CD4-positive, alpha-beta T cell (primary cell): ENCODE data around the gene PATE4. TPM values are rescaled to one million over a fixed set of nuclear protein-coding genes. Genes with fewer than 3 reads are reported as not detected.

Experiments
- ATAC-seq: fragments of 200-7000 bp; cut with Tn5 transposase; one replicate; pipeline ENCODE4 v1.10.0; 2022; ENCODE audit warnings: mild to moderate bottlenecking; ENCODE audit not compliant: poor library complexity
- CTCF ChIA-PET: fragments of 350-600 bp; sonication (Branson Sonifier 250); formaldehyde crosslinking; loops from one replicate; lab custom pipeline; 2021; ENCODE audit warnings: antibody characterized with exemption, inconsistent platforms; lab: Charles Lee
- POLR2A ChIA-PET: fragments of 350-600 bp; sonication (Branson Sonifier 250); formaldehyde crosslinking; loops from one replicate; lab custom pipeline; 2021; ENCODE audit warnings: antibody characterized with exemption, inconsistent platforms; lab: Charles Lee
- DNase-seq, 14 experiments: peaks; one replicate each; pipeline ENCODE4 v3.0.0-alpha.2; 2013 to 2020; ENCODE audit warnings: mixed read lengths in 2 of 14
- H3K27ac ChIP-seq, 2 donors: one replicate each; pipeline versions ENCODE4 v1.5.1 to v1.7.0; 2013; ENCODE audit warnings: low read length in 2 of 2, low read depth in 1 of 2, mild to moderate bottlenecking in 1 of 2
- H3K27me3 ChIP-seq, 2 experiments: 1 replicate in 1 of 2; 2 replicates in 1 of 2; pipeline versions ENCODE4 v1.6.1 to v1.7.0; 2013; ENCODE audit warnings: low read length in 2 of 2, control low read depth in 1 of 2, mild to moderate bottlenecking in 1 of 2, moderate library complexity in 1 of 2; ENCODE audit not compliant: insufficient read depth in 2 of 2, control insufficient read depth in 1 of 2
- H3K36me3 ChIP-seq: one replicate; pipeline ENCODE4 v1.6.1; 2013; ENCODE audit warnings: low read length, control low read depth; ENCODE audit not compliant: insufficient read depth
- H3K4me1 ChIP-seq: one replicate; pipeline ENCODE4 v1.6.1; 2013; ENCODE audit warnings: low read length, control low read depth; ENCODE audit not compliant: insufficient read depth
- H3K4me3 ChIP-seq: one replicate; pipeline ENCODE4 v1.5.1; 2013; ENCODE audit warnings: mild to moderate bottlenecking, low read length, moderate library complexity
- H3K9me3 ChIP-seq, 2 experiments: 1 replicate in 1 of 2; 2 replicates in 1 of 2; pipeline versions ENCODE4 v1.6.1 to v1.7.0; 2013; ENCODE audit warnings: low read length in 2 of 2, mild to moderate bottlenecking in 2 of 2, control low read depth in 1 of 2, moderate library complexity in 1 of 2; ENCODE audit not compliant: control insufficient read depth in 1 of 2, insufficient read depth in 1 of 2
- H3K27ac Mint-ChIP-seq: one replicate; pipeline ENCODE4 v1.8.0; 2020; ENCODE audit warnings: mixed read lengths
- H3K27me3 Mint-ChIP-seq: one replicate; pipeline ENCODE4 v1.8.0; 2021; ENCODE audit warnings: mixed read lengths
- H3K36me3 Mint-ChIP-seq: one replicate; pipeline ENCODE4 v1.8.0; 2021; ENCODE audit warnings: low read depth, mixed read lengths
- H3K4me1 Mint-ChIP-seq: one replicate; pipeline ENCODE4 v1.8.0; 2021; ENCODE audit warnings: low read depth, mixed read lengths
- H3K4me3 Mint-ChIP-seq: one replicate; pipeline ENCODE4 v1.8.0; 2020; ENCODE audit warnings: mild to moderate bottlenecking, mixed read lengths
- H3K9me3 Mint-ChIP-seq: one replicate; pipeline ENCODE4 v1.8.0; 2020; ENCODE audit warnings: mixed read lengths
- CTCF ChIP-seq: fragments of 200-600 bp; IDR thresholded peaks from one replicate; pipeline ENCODE4 v1.8.0; 2022; ENCODE audit warnings: antibody characterized with exemption, mild to moderate bottlenecking
- intact Hi-C, 2 experiments: fragments of 100-400 bp; cut with DNase I in 1 of 2; cut with micrococcal nuclease in 1 of 2; formaldehyde crosslinking; loops; one replicate each; pipeline versions ENCODE4 v1.15.1 to v1.9.0; 2023 to 2025; cut with DNase I, micrococcal nuclease
- polyA plus RNA-seq, 2 donors: library from polyadenylated mRNA; unstranded; fragments of 120-200 nt; gene quantifications; one replicate each; pipeline ENCODE4 v1.2.1, GENCODE V29; 2013
- total RNA-seq, 174 experiments: library from RNA in 2 of 174; stranded (reverse) in 2 of 174; gene quantifications; one replicate each; pipeline ENCODE4 v1.2.3 and lab custom pipeline; 2021 to 2026

Gene PATE4, protein sequence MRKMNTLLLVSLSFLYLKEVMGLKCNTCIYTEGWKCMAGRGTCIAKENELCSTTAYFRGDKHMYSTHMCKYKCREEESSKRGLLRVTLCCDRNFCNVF
- total RNA-seq, result not detected
- polyA plus RNA-seq (2013, experiment 1 of 2), result not detected
- not detected for polyA plus RNA-seq (2013, experiment 2 of 2)
- total RNA-seq (lab: John Stamatoyannopoulos, UW), result 0 to 0.18 (median 0) reads per million in 172 experiments

- no peak for TF ChIP-seq CTCF
- no peak within 1 kb of the TSS for H3K4me3 Mint-ChIP-seq
- H3K4me3 ChIP-seq, result no peak within 1 kb of the TSS
- H3K4me1 Mint-ChIP-seq, result no peaks in the 10 kb centered on the region
- POLR2A ChIA-PET, result no interaction called here
- ATAC-seq, result no peak
- H3K36me3 Mint-ChIP-seq, result no peaks in the 10 kb centered on the region
- H3K27ac ChIP-seq, result no peak within 1 kb of the TSS
- peaks cover 0 to 8% of the 10 kb centered on the region in 2 experiments for H3K9me3 ChIP-seq
- DNase-seq, result no peak
- no peaks in the 10 kb centered on the region for H3K4me1 ChIP-seq
- H3K36me3 ChIP-seq, result no peaks in the 10 kb centered on the region
- H3K27me3 Mint-ChIP-seq, result peaks cover 40% of the 10 kb centered on the region
- no peak within 1 kb of the TSS for H3K27ac Mint-ChIP-seq
- peaks cover 4 to 5% of the 10 kb centered on the region in 2 experiments for H3K27me3 ChIP-seq
- CTCF ChIA-PET, result no interaction called here
- intact Hi-C loops, result no loop called here
- H3K9me3 Mint-ChIP-seq, result peaks cover 4% of the 10 kb centered on the region
These were observed at the start of gene PATE4 for GRCh38 chr11:125833016-125833415. TSS of gene PATE4 (plus strand) at chr11:125833316. CDS start at chr11:125833360, 44 bp downstream.

GRCh38 chr11:125784678-125785077 is 48.4 kb upstream of the PATE4 start:
- H3K36me3 ChIP-seq, result no peaks in the 10 kb centered on the region
- H3K27ac ChIP-seq, result no peak overlapping the region
- ATAC-seq (no peak), DNase-seq (no peak)
- no peak overlapping the region for H3K4me3 ChIP-seq
- Mint-ChIP-seq H3K4me1 (no peaks in the 10 kb centered on the region), H3K9me3 (no peaks in the 10 kb centered on the region), H3K27me3 (peaks cover 13% of the 10 kb centered on the region), H3K4me3 (no peak overlapping the region), H3K36me3 (no peaks in the 10 kb centered on the region), H3K27ac (no peak overlapping the region)
- no peak for TF ChIP-seq CTCF
- POLR2A ChIA-PET, result no interaction called here
- CTCF ChIA-PET, result no interaction called here
- H3K4me1 ChIP-seq, result no peaks in the 10 kb centered on the region
- peaks cover 0 to 2% of the 10 kb centered on the region in 2 experiments for H3K27me3 ChIP-seq
- H3K9me3 ChIP-seq, result no peaks in the 10 kb centered on the region
- intact Hi-C loops, result no loop called here

DNA sequence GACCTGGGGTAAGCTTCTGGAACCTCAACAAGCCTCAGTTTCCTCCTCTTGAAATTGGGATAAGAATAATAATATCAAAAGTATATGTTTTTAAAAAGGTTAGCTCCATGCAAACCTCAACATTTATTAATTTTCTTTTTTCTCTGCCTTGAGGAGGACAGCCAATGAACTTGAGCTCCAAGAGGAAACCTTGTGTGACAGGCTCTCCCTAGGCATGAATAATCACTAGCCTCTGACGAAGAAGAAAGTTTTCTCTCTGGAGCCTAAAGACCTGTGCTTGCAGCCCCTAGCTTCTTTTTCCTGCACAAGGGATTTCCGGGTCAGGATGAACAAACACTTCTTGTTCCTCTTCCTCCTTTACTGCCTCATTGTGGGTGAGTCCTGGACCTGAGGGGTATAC is 45.3 kb upstream of the PATE4 start, which contains the start of gene PATE3:
Gene PATE3, plus strand, starts transcription at position 301 of the 400 bp plus-strand sequence. Its CDS starts 25 bp downstream, at position 326.
- no peak for ATAC-seq

More for the DNA sequence above, 45.3 kb upstream of the PATE4 start, which contains the start of gene PATE3:
- Histone ChIP-seq H3K9me3 (no peaks in the 10 kb centered on the region), H3K4me3 (no peak within 1 kb of the TSS), H3K4me1 (no peaks in the 10 kb centered on the region), H3K27me3 (no peaks in the 10 kb centered on the region), H3K36me3 (no peaks in the 10 kb centered on the region), H3K27ac (no peak within 1 kb of the TSS)
- no peak for TF ChIP-seq CTCF
- CTCF ChIA-PET, result no interaction called here
- H3K4me1 Mint-ChIP-seq, result no peaks in the 10 kb centered on the region
- H3K4me3 Mint-ChIP-seq, result no peak within 1 kb of the TSS
- H3K36me3 Mint-ChIP-seq, result no peaks in the 10 kb centered on the region
- no peak for DNase-seq
- intact Hi-C loops, result no loop called here
- H3K27ac Mint-ChIP-seq, result no peak within 1 kb of the TSS
- no peaks in the 10 kb centered on the region for H3K27me3 Mint-ChIP-seq
- POLR2A ChIA-PET, result no interaction called here
- H3K9me3 Mint-ChIP-seq, result no peaks in the 10 kb centered on the region
